K562 (cell line): ENCODE data around the gene ZNRF3. TPM values are rescaled to one million over a fixed set of nuclear protein-coding genes. Genes with fewer than 3 reads are reported as not detected.

Experiments used
- ATAC-seq: fragments of 200-7000 bp; cut with Tn5 transposase; 3 replicates; pipeline ENCODE4 v1.9.1; 2020; ENCODE audit warnings: moderate library complexity
- BruUV-seq: library from RNA; stranded (reverse); fragments of 400-500 nt; replicated peaks from 2 replicates; lab custom pipeline; 2021; lab: Mats Ljungman, UMichigan
- CTCF ChIA-PET: fragments of 300-600 bp; formaldehyde crosslinking; extraction: SDS; loops from one replicate; lab custom pipeline; 2021; ENCODE audit warnings: low intra/inter-chr PET ratio; lab: Yijun Ruan, JAX
- POLR2A ChIA-PET: fragments of 300-600, 350-650 bp; sonication (Branson Sonifier 250); formaldehyde crosslinking; extraction: SDS; loops from one replicate; lab custom pipeline; 2021; ENCODE audit warnings: antibody characterized with exemption, inconsistent platforms; lab: Yijun Ruan, JAX
- DNase-seq, 4 experiments: peaks; one replicate each; pipeline versions ENCODE4 v3.0.0 to v3.0.0-alpha.2; 2011 to 2018; ENCODE audit warnings: low spot score in 3 of 4, mixed read lengths in 3 of 4; ENCODE audit errors: extremely low read depth in 1 of 4
- FAIRE-seq: peaks from 2 replicates; lab custom pipeline; 2011; peaks lifted over from hg19 to GRCh38; lab: Jason Lieb, UNC
- H2AFZ ChIP-seq: 2 replicates; pipeline ENCODE4 v1.6.0; 2011; ENCODE audit warnings: low read depth, low read length, control low read depth, inconsistent platforms
- H3K27ac ChIP-seq: fragments of 200-600 bp; 3 replicates; pipeline ENCODE4 v1.8.0; 2011; ENCODE audit warnings: low read depth, mild to moderate bottlenecking, control low read depth, inconsistent platforms, low read length, moderate library complexity, mixed read lengths; ENCODE audit errors: extremely low read depth
- H3K27me3 ChIP-seq, 2 experiments: fragments of 300-600 bp in 1 of 2; 2 replicates in 1 of 2; 3 replicates in 1 of 2; pipeline versions ENCODE4 v1.6.0 to v1.8.0; 2011; ENCODE audit warnings: inconsistent platforms in 2 of 2, low read length in 2 of 2, mild to moderate bottlenecking in 1 of 2, mixed read lengths in 1 of 2, moderate library complexity in 1 of 2; ENCODE audit not compliant: control insufficient read depth in 2 of 2, insufficient read depth in 2 of 2
- H3K36me3 ChIP-seq: fragments of 300-600 bp; 3 replicates; pipeline ENCODE4 v1.8.0; 2011; ENCODE audit warnings: mild to moderate bottlenecking, low read length, inconsistent platforms; ENCODE audit not compliant: control insufficient read depth, insufficient read depth
- H3K4me1 ChIP-seq, 2 experiments: fragments of 200-600 bp in 1 of 2; replicated peaks in 1 of 2; 2 replicates in 1 of 2; 3 replicates in 1 of 2; pipeline versions ENCODE4 v1.5.1 to v1.8.0; 2011; ENCODE audit warnings: inconsistent platforms in 2 of 2, low read length in 2 of 2, mild to moderate bottlenecking in 1 of 2, mixed read lengths in 1 of 2, moderate library complexity in 1 of 2; ENCODE audit not compliant: control insufficient read depth in 2 of 2, insufficient read depth in 2 of 2
- H3K4me2 ChIP-seq: 2 replicates; pipeline ENCODE4 v1.6.1; 2011; ENCODE audit warnings: low read length, control low read depth, inconsistent platforms, mixed read lengths; ENCODE audit not compliant: insufficient read depth
- H3K4me3 ChIP-seq: fragments of 200-600 bp; sonication (generic), shearing (Covaris generic); 2 replicates; pipeline ENCODE4 v1.5.1; 2016; ENCODE audit warnings: control low read depth, inconsistent platforms
- H3K79me2 ChIP-seq: fragments of 200-600 bp; 3 replicates; pipeline ENCODE4 v1.8.0; 2011; ENCODE audit warnings: low read length, inconsistent platforms; ENCODE audit not compliant: control insufficient read depth, insufficient read depth
- H3K9ac ChIP-seq, 2 experiments: 2 replicates each; pipeline versions ENCODE4 v1.6.0 to v1.6.1; 2011; ENCODE audit warnings: low read depth in 2 of 2, low read length in 2 of 2, control low read depth in 1 of 2, inconsistent platforms in 1 of 2, mild to moderate bottlenecking in 1 of 2, mixed read lengths in 1 of 2; ENCODE audit not compliant: insufficient read depth in 1 of 2
- H3K9me1 ChIP-seq: one replicate; pipeline ENCODE4 v1.6.0; 2011; ENCODE audit warnings: inconsistent platforms, mild to moderate bottlenecking, low read length, moderate library complexity; ENCODE audit not compliant: control insufficient read depth, insufficient read depth
- H3K9me3 ChIP-seq: replicated peaks from 2 replicates; pipeline ENCODE4 v1.5.1; 2011; ENCODE audit warnings: low read depth, low read length, inconsistent platforms; ENCODE audit not compliant: control insufficient read depth, insufficient read depth
- H4K20me1 ChIP-seq: replicated peaks from 2 replicates; pipeline ENCODE4 v1.6.1; 2011; ENCODE audit warnings: low read length, inconsistent platforms, mixed read lengths; ENCODE audit not compliant: control insufficient read depth, insufficient read depth
- EGR1 ChIP-seq: fragments of 450-650 bp; conservative IDR thresholded peaks from 2 replicates; pipeline ENCODE4 v1.6.1; 2017; ENCODE audit warnings: mild to moderate bottlenecking
- FOXO4 ChIP-seq: fragments of 450-650 bp; formaldehyde crosslinking; IDR thresholded peaks from 2 replicates; pipeline ENCODE4 v1.4.0; 2020; ENCODE audit warnings: mild to moderate bottlenecking, moderate library complexity
- SIN3B ChIP-seq: fragments of 450-650 bp; IDR thresholded peaks from 2 replicates; pipeline ENCODE4 v1.6.1; 2017; ENCODE audit warnings: low read depth, mild to moderate bottlenecking, moderate library complexity
- ZNF589 ChIP-seq: fragments of 200-800 bp; sonication (Bioruptor generic); IDR thresholded peaks from 2 replicates; pipeline ENCODE4 v1.6.1; 2016; ENCODE audit warnings: low read depth, missing genetic modification characterization, missing compliant biosample characterization
- WGBS: fragments of 100-300 bp; shearing (Covaris generic); methylation state at CpG from one replicate; pipeline ENCODE4 v1.1.6; 2016; ENCODE audit warnings: low coverage, mixed read lengths; ENCODE audit not compliant: insufficient coverage; ENCODE audit errors: missing lambda C conversion rate; 5-methylcytosine and 5-hydroxymethylcytosine counted together
- in situ Hi-C: fragments of 300-500 bp; cut with MboI; formaldehyde crosslinking; loops from 4 replicates; pipeline ENCODE4 v1.15.0; 2018; ENCODE audit warnings: inconsistent platforms, mixed read lengths
- intact Hi-C: fragments of 100-400 bp; cut with micrococcal nuclease; formaldehyde crosslinking; loops from 2 replicates; pipeline ENCODE4 v1.14.2; 2022
- polyA plus RNA-seq, 8 experiments: library from polyadenylated mRNA; depleted of rRNA in 4 of 8; stranded (reverse) in 5 of 8; unstranded in 3 of 8; fragments of >200 nt; fragmentation: Nextera tagmentation in 2 of 8; fragmentation: Illumina TruSeq in 1 of 8; extraction: Ambion mirVana in 2 of 8; extraction: Trizol in 1 of 8; gene quantifications; 2 replicates each; pipeline versions ENCODE4 v1.2.1 to v1.2.3, GENCODE V29; 2011 to 2014; ENCODE audit warnings: inconsistent platforms in 1 of 8, missing spikeins in 1 of 8
- total RNA-seq, 7 experiments: library from RNA; depleted of rRNA in 6 of 7; stranded (reverse); fragments of >200 nt in 6 of 7; fragmentation: Illumina TruSeq in 2 of 7; extraction: Trizol in 2 of 7; gene quantifications; 2 replicates each; pipeline versions ENCODE4 v1.2.1 to v1.2.3, GENCODE V29; 2011 to 2021; ENCODE audit warnings: low replicate concordance in 1 of 7
- TF ChIP-seq, protein P1 (sequence below): fragments of 250-450 bp; sonication (Bioruptor Pico); IDR thresholded peaks from 2 replicates; pipeline ENCODE4 v1.8.0; 2021; ENCODE audit warnings: moderate library complexity, mild to moderate bottlenecking, inconsistent platforms
- TF ChIP-seq, protein P2 (sequence below), 2 experiments: fragments of 450-650 bp in 1 of 2; sonication (generic) in 1 of 2; formaldehyde crosslinking; conservative IDR thresholded peaks; 2 replicates each; pipeline versions ENCODE4 v1.4.0 to v1.8.1; 2020 to 2022; ENCODE audit warnings: mild to moderate bottlenecking in 1 of 2, missing genetic modification reagents in 1 of 2
- TF ChIP-seq, protein P3 (sequence below): fragments of 450-650 bp; formaldehyde crosslinking; IDR thresholded peaks from 2 replicates; pipeline ENCODE4 v1.4.0; 2020; ENCODE audit warnings: mild to moderate bottlenecking, moderate library complexity
- TF ChIP-seq, protein P4 (sequence below): sonication (generic); formaldehyde crosslinking; IDR thresholded peaks from 2 replicates; pipeline ENCODE4 v1.8.1; 2023; ENCODE audit warnings: mild to moderate bottlenecking, missing genetic modification reagents

ZNRF3 gene
- total and polyA plus RNA-seq, 9 of the 15 experiments (the other 6 are each of a cell fraction or from before 2014, with no cell fraction given), result 0.41 to 5.9 (median 1.7) TPM

DNA sequence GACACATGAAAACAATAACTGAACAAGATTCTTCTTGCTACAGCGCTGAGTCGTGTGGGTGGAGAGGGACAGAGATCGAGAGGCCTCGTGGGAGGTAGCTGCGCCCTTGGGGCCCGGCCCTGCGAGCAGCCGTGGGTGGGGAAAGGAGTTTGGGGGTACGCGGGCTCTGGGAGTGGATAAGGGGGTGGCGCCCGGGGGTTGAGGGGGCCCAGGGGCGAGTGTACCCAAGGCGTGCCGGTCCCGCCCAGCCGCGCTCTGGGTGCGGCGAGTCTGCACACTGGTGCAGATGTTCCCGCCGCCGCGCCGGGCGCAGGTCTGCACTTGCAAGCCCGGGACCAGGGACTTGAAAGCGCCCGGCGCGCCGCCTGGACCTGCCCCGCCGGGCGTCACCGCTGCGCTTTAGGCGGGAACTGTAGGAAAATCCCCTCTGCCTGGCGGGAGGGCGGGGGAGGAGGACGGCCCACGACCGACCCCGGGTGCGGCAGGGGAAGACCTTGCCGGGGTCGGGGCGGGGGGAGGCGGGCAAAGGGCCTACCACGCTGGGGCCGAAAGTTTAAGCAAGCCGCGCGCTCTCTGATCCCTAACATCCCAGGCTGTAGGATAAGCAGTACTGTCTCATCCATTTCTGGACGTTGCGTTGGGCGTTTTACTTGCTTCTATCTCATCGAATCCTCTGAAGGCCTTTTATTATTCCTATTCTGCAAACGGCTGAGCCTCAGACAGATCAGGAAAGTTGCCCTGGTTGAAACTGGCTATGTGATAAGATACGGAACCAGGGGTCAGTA lies 188.1 kb downstream of the ZNRF3 start:
- Histone ChIP-seq H3K4me3 (no peak overlapping the region), H3K27me3 (no peaks in the 10 kb centered on the region), H3K4me2 (no peak overlapping the region), H3K9me3 (no peaks in the 10 kb centered on the region), H3K9me1 (no peaks in the 10 kb centered on the region), H3K4me1 (peaks cover 4 to 34% of the 10 kb centered on the region in 2 experiments; a peak in 4 of 5 replicates), H3K27ac (no peak overlapping the region; the same call in 2 of the 3 replicates), H4K20me1 (no peaks in the 10 kb centered on the region), H2AFZ (peak overlapping the region; percentile 51; the same call in 1 of the 2 replicates), H3K9ac (no peak overlapping the region), H3K36me3 (no peaks in the 10 kb centered on the region), H3K79me2 (no peaks in the 10 kb centered on the region)
- 58% methylated on average over 7 of the region's 60 CpGs for WGBS
- in situ Hi-C loops (no loop called here), intact Hi-C loops (no loop called here)
- CTCF ChIA-PET, result no interaction called here
- TF ChIP-seq SIN3B (no peak), EGR1 (peak; percentile 43; the same call in 1 of the 2 replicates), ZNF589 (CRISPR knock-in tag) (no peak), FOXO4 (CRISPR knock-in tag) (no peak)
- TF ChIP-seq, protein P1, sequence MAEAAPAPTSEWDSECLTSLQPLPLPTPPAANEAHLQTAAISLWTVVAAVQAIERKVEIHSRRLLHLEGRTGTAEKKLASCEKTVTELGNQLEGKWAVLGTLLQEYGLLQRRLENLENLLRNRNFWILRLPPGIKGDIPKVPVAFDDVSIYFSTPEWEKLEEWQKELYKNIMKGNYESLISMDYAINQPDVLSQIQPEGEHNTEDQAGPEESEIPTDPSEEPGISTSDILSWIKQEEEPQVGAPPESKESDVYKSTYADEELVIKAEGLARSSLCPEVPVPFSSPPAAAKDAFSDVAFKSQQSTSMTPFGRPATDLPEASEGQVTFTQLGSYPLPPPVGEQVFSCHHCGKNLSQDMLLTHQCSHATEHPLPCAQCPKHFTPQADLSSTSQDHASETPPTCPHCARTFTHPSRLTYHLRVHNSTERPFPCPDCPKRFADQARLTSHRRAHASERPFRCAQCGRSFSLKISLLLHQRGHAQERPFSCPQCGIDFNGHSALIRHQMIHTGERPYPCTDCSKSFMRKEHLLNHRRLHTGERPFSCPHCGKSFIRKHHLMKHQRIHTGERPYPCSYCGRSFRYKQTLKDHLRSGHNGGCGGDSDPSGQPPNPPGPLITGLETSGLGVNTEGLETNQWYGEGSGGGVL (CRISPR knock-in tag), result no peak
- TF ChIP-seq, protein P2, sequence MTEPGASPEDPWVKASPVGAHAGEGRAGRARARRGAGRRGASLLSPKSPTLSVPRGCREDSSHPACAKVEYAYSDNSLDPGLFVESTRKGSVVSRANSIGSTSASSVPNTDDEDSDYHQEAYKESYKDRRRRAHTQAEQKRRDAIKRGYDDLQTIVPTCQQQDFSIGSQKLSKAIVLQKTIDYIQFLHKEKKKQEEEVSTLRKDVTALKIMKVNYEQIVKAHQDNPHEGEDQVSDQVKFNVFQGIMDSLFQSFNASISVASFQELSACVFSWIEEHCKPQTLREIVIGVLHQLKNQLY (CRISPR knock-in tag; conservative IDR thresholded peaks at IDR 0.05), result no peak
- TF ChIP-seq, protein P3, sequence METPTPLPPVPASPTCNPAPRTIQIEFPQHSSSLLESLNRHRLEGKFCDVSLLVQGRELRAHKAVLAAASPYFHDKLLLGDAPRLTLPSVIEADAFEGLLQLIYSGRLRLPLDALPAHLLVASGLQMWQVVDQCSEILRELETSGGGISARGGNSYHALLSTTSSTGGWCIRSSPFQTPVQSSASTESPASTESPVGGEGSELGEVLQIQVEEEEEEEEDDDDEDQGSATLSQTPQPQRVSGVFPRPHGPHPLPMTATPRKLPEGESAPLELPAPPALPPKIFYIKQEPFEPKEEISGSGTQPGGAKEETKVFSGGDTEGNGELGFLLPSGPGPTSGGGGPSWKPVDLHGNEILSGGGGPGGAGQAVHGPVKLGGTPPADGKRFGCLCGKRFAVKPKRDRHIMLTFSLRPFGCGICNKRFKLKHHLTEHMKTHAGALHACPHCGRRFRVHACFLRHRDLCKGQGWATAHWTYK (CRISPR knock-in tag), result no peak
- TF ChIP-seq, protein P4, sequence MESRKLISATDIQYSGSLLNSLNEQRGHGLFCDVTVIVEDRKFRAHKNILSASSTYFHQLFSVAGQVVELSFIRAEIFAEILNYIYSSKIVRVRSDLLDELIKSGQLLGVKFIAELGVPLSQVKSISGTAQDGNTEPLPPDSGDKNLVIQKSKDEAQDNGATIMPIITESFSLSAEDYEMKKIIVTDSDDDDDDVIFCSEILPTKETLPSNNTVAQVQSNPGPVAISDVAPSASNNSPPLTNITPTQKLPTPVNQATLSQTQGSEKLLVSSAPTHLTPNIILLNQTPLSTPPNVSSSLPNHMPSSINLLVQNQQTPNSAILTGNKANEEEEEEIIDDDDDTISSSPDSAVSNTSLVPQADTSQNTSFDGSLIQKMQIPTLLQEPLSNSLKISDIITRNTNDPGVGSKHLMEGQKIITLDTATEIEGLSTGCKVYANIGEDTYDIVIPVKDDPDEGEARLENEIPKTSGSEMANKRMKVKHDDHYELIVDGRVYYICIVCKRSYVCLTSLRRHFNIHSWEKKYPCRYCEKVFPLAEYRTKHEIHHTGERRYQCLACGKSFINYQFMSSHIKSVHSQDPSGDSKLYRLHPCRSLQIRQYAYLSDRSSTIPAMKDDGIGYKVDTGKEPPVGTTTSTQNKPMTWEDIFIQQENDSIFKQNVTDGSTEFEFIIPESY, result 0 out of 2 replicates have a peak, but pooled peaks have one; percentile 26
- DNase-seq (peak in 1 of 4 experiments; percentile 23), ATAC-seq (no peak), FAIRE-seq (no peak)
- POLR2A ChIA-PET, result no interaction called here
- no TSS peak for BruUV-seq
